Activated CD4-positive, CD25-positive, alpha-beta regulatory T cell treated with anti-CD3 and anti-CD28 coated beads, Interleukin-2, amount 50 U/mL, for 24 hours (primary cell): ENCODE results near the gene LHX3.
A peak's percentile ranks its signal among the peaks of the same experiment; 100 is the strongest.

Experiments used
- ATAC-seq, 2 donors: fragments of 150-1000 bp; cut with Tn5 transposase; one replicate each; pipeline ENCODE4 v1.10.0; 2021; ENCODE audit warnings: mild to moderate bottlenecking in 1 of 2, moderate library complexity in 1 of 2

The LHX3 gene

DNA sequence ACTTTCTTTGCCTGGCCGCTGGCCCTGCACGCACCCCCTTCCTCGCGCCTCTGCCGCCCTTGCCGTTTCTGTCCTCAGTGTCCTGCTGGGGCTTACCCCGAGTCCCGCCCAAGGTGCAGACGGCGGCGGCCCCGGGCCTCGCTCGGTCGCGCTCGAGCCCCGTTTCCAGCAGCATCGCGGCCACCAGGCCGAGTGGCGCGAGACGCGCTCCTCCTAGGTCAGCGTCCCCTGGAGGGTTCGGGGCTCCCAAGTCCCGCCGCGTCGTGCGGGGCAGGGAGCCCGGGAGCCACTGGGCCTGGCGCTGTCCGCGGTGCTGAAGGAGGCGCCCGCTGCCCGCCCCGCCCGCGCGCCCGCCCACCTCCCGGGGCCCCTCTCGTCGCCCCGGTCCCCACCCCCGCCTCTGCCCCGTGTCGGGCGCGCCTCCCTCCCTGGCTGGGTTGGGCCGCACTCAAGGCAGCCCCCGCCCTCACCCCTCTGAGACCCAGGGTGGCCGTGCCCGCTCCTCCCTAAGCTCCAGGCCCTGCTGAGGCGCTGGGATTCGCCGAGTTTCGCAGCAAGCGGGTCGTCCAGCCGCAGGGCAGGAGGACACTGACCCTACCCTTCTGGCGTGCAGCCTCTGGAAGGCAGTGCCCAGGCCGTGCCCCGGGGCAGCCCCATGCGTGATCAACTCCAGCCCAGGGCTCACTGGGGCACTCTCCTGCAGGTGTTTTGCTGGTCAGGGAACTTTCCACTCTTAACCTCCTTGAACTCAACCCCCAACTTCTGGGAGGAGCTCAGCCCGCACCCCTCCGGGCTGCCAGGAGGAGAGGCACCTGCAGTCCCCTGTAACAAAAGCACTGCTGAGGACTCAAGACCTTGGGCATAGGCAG lies at the start of gene LHX3:
Gene LHX3 (minus strand): TSS at position 291 of the 869 bp plus-strand sequence. CDS start 116 bp downstream, at position 175.
- peak; percentile 18 to 19 for ATAC-seq

GRCh38 chr9:136253246-136254130 lies 48.6 kb upstream of the LHX3 start:
- ATAC-seq: no peak

DNA sequence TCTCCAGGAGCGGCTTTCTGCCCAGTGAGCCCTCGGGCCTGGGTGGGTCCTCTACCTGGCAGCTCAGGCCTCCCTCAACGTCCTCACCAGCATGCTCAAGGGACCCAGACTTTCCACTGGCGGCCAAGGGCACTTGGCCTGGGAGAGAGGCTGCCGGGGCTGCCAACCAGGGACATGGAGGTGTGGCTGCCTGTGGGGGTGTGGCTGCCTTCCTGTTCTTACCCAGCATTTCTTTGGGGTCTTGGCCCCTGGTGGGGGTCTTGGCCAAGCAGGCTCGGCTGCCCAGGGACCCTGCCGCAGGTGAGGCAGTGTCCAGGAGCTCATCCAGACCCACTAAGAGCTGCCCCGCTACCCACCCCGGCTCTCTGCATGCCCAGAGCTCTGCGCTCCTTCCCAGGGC lies 47.9 kb upstream of the LHX3 start:
- no peak for ATAC-seq

DNA sequence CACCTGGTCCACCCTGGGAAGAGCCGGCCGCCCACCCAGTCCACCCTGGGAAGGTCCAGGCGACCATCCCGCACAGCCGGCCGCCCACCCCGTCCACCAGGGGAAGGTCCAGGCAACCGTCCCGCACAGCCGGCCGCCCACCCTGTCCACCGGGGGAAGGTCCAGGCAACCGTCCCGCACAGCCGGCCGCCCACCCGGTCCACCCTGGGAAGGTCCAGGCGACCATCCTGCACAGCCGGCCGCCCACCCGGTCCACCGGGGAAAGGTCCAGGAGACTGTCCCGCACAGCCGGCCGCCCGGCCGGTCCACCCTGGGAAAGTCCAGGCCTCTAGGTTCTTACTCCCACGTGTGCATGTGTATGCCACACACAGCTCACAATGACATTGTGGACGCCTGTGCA lies 47.4 kb upstream of the LHX3 start:
- no peak for ATAC-seq

- no peak for ATAC-seq
These were observed 46.6 kb upstream of the LHX3 start for GRCh38 chr9:136251264-136252115.

- ATAC-seq: no peak
These were observed 45.7 kb upstream of the LHX3 start for GRCh38 chr9:136250676-136251075.

DNA sequence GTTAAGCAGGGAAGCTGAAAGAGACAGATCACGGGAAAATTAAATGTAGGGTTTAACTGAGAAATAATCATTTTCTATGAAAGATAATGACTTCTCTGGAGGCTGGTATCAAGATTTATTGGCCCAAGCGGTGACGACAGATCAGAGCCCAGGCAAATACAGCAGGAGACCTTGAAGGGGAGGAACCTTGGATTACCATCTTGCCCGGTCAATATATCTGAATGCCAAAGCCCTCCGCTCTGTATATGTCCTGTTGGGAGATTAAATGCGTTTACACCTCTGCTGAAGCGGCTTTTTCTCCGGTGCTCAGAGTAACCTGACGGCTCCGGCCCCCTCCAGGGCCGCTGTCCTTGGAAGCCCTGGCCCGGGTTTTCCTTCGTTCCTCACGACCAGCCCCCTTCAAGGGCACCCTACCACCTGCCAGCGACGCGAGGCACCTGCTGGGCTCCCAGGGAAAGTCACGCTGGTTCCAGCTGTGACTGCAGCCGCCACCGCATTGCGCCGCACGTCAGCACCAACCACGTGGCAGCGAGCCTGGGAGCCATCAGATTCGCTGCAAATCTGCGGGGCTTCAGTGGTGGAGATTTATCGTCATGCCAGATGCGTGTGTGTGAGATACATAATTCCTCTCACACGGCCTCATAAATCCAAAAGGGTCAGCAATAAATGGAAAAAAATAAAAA lies 45.1 kb upstream of the LHX3 start:
- ATAC-seq: no peak

DNA sequence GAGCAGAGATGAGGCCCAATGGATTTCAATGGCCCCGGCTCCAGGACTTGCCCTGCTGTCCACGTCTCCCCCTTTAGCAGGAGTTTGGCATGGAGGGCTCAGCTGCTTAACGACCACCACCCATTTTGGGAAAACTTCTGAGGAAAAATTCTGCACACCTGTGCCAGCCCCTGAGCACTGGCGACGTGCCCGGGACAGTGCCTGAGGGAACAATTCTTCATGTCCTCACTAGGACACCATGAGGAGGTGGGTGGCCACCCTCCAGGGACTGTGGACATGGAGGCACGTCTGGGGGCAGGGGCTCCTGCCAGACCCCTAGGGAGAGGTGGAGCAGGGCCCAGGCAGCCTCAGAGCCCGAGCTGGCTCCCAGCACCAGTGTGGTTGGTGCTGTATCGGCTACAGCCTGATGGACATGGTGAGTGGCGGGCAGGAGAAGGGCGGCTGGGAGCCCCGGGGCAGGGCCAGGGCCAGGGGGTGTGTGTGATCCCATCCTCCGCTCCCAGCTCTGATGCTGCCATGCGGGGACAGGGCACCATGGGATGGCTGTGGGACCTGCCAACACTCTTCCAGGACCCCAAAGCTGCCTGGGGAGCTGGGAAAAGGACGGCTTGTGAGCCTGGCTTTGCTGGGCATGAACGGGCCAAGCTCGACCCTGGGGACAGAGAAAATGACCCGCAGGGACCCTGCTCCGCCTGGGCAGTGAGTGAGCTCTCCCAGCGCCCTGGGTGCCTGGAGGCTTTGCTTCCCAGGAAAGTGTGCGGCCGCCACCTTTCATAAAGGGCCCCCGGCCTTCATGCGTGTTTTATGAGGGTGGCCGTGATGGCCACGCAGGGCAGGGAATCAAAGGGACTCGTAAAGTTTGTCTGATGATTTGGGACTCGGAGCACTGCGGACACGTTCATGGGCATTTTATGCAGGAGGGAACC lies 44.3 kb upstream of the LHX3 start:
- no peak for ATAC-seq

- no peak for ATAC-seq
These were observed 43.2 kb upstream of the LHX3 start for GRCh38 chr9:136247947-136248637.

DNA sequence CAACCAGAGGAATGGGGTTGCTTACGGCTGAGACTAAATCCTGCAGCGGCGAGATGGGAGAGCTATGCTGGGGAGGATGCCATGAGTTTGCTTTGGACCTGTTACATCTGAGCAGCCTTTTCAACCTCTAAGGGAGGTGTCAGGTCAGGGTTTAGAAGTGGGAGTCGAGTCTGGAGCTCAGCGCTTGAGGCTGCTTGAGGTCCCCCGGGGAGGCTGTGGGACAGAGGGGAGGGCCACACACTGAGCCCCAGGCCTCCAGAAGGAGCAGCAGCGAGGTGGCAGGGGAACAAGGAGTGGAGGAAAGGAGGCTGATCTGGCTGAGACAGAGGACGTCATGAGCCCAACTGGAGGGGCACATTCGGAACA lies 42.6 kb upstream of the LHX3 start:
- no peak for ATAC-seq

GRCh38 chr9:136246849-136247550 lies 42.1 kb upstream of the LHX3 start:
- no peak for ATAC-seq

DNA sequence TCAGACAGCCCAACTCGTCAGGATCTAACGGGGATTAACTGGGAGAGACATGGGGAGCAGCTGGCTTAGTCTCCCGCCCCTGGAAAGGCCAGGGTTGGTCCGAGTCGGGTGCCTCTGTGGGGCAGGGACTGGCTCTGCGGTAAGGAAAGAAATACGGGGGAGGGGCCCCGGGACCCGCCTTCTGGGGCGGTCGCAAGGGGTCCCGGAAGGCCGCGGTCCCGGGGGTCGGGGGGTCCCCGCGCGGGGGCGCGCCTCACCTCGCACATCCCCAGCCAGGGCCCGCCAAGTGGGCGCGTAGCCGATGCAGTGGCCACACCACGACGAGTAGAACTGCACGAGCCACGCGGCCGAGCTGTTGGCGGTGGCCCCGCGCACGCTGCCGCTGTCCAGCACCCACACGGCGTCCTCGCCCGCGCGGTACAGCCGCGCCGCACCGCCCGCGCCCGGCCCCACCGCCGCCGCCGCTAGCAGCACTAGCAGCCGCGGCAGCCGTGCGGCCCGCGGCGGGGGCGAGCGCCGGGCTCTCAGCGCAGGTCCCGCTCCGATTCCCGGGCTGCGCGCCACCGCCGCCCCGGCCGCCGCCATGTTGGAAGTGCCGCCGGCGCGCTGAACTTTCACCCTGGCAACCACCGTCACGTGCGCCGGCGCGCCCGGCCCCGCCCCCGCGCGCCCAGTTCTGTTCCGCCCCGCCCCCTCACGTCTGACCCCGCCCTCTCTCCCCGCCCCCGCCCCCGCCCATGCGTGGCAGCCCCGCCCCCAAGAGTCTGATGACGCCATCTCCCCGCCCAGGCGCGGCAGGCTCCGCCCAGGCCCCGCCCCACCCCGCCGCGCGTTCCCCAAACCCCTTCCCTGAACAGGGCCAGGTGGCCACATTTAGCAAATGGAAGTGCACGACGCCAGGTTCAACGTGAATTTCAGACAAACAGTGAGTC lies 40.6 kb upstream of the LHX3 start, which contains the start of gene QSOX2:
Gene QSOX2 (minus strand): TSS at position 594 of the 932 bp plus-strand sequence. CDS start 9 bp downstream, at position 585.
- ATAC-seq: peak; percentile 60 to 64

- no peak for ATAC-seq
These were observed 40.0 kb upstream of the LHX3 start for GRCh38 chr9:136244969-136245218.

GRCh38 chr9:136244122-136244968 lies 39.4 kb upstream of the LHX3 start:
- peak; percentile 71 to 77 for ATAC-seq

GRCh38 chr9:136243631-136244030 lies 38.7 kb upstream of the LHX3 start:
- no peak for ATAC-seq

DNA sequence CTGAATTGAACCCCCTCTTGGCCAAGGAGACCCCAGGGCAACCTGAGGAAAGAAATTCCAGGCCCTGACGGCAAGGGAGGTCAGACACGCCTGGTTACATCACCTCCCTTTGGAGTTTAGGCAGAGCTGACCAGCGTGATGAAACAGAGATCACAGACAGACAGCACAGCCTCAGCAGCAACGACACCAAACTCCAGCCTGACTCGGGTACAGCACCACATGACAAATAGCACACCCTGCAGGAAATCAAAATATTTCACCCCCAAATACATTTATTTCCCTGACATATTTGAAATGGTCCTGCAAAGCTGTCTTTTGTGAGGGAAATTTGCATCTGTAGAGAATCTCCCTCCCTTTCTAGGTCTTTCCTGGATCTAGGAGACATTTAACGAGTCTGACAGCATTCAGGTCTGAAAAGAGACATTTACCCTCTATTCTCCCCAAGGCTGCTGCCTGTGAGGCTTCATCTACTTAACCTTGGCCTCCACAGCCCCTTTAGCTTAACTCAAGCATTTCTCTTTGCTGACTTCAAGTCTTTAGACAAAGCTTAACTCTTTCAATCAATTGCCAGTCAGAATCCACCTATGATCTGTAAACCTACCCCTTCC lies 38.1 kb upstream of the LHX3 start:
- no peak for ATAC-seq

- ATAC-seq: no peak
These were observed 37.3 kb upstream of the LHX3 start for GRCh38 chr9:136242248-136242647.
